ENCODE measurements around the gene DOC2B. TPM values are rescaled to one million over a fixed set of nuclear protein-coding genes. Genes with fewer than 3 reads are reported as not detected.

The DOC2B gene
- total RNA-seq, 4 donors from 2014 or later = 5.3 to 45.6 (median 20.5) TPM

- TF ChIP-seq CTCF (IDR thresholded peaks at IDR 0.05; ENCODE audit: low read depth) = no peak
Observed at GRCh38 chr17:165939-166338, 15.5 kb downstream of the DOC2B start.

DNA sequence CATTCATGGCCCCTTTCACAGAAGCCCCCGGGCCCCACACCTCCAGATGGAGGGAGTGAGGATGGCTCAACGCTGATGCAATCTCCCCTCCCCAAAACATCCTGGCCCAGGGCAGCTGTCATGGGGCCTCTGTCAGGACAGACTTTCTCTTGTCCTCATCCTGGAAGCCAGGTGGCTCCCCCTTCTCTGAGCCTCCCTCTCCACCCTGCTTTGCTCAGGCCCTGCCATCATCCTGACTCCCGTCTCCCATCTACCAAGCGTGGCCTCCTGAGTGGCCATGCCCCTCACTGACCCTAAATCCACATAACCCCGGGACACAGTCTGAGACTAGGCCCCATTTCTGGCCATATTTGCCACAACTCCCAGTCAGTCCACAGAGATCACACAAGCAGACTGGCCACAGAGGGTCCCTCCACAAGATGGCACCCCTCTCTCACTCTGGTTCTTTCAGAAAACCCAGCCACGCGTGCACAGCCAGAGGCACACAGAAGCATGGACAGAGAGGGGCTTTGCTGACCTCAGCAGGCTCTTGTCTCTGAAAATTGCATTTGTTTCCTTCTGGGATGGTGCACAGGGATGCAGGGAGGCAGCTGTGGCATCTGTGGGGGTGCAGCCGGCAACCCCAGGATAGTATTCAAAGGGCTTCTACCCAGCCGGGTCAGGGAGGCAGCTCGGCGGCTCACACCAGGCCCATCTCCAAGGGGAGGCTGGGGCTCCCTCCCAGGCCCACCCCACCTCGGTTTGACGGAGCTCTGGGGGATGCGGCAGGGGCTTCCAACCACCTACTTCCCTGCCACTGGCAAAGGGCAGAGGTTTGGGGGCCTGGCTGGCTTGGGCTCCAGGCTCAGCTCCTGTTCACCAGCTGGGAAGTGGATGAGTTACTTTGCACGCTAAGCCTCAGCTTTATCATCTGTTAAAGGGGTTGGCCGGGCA, 16.9 kb downstream of the DOC2B start:
- TF ChIP-seq CTCF (IDR thresholded peaks at IDR 0.05; ENCODE audit: low read depth) = no peak

- no peak for TF ChIP-seq CTCF (IDR thresholded peaks at IDR 0.05; ENCODE audit: low read depth)
Observed at GRCh38 chr17:163514-164098, 17.8 kb downstream of the DOC2B start.

DNA sequence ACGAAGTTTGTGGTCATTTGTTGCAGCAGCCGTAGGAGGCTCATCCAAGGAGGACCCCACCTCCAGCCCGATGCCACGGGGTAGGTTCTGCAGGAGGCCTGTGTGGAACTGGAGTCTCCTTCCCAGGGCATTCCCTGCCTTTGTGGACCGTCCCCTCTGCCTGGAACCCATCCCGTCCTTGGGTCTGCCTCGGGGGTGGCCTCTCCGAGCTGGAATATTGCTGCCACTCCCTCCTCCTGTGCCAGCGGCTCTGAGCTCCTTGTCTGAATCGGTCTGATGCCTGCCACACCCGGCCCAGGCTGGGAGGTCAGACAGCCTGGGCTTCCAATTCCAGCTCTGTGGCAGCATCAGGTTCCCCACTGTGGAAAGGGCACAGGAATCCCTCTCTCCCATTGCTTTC, 18.8 kb downstream of the DOC2B start:
- TF ChIP-seq CTCF (IDR thresholded peaks at IDR 0.05; ENCODE audit: low read depth) = no peak

- no peak for TF ChIP-seq CTCF (IDR thresholded peaks at IDR 0.05; ENCODE audit: low read depth)
Observed at GRCh38 chr17:161481-161880, 20.0 kb downstream of the DOC2B start.

DNA sequence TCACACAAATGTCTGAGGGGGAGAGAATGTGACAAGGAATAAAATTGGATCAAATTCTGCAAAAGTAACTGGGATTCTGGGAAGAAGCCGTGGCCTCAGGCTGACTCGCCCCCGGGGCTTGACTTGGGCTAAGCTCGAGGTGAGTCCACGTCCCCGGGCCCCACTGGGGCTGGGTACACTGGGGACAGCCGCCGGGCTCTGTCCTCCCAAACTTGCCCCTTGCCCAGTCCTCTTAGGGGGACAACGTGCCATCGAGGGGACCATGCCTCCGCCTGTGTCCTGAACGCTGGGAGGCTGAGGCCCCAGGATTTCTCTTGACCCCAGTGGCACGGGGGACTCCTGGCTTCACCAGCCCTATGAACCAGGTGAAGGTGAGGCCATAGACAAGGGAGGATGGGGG, 21.1 kb downstream of the DOC2B start:
- TF ChIP-seq CTCF (IDR thresholded peaks at IDR 0.05; ENCODE audit: low read depth) = no peak

DNA sequence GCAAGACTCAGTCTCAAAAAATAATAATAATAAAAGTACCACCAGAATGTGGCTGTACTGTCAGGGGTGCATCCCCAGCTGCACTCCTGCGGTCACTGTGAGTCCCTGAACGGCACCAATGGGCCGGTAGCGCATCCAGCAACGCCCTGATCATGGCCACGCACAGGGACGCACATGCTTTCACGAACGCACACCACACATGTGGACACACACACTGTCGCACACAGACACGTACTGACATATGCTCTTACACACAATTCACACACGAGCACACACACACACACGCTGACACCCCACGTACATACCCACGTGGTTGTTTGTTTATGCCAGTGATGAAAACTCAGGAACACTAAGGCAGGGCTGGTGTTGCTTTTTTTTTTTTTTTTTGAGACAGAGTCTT, 21.8 kb downstream of the DOC2B start:
- TF ChIP-seq CTCF (IDR thresholded peaks at IDR 0.05; ENCODE audit: low read depth) = no peak

All from subcutaneous adipose tissue (tissue), 4 donors.